Thyroid gland (tissue), 4 donors: ENCODE measurements around the gene ERC1. TPM values are rescaled to one million over a fixed set of nuclear protein-coding genes. Genes with fewer than 3 reads are reported as not detected.

ENCODE experiments used
- DNase-seq, 2 donors: peaks; one replicate each; pipeline ENCODE4 v3.0.0-alpha.2; 2019
- H3K27ac ChIP-seq, 3 donors: fragments of 200-600 bp; sonication (generic); 1 replicate in 2 of 3; 2 replicates in 1 of 3; pipeline ENCODE4 v1.5.1; 2016 to 2019; ENCODE audit warnings: mild to moderate bottlenecking in 1 of 3, moderate library complexity in 1 of 3
- H3K27me3 ChIP-seq: fragments of 200-600 bp; sonication (generic); one replicate; pipeline ENCODE4 v1.5.1; 2019
- H3K36me3 ChIP-seq, 2 donors: fragments of 200-600 bp; sonication (generic); one replicate each; pipeline ENCODE4 v1.5.1; 2016 to 2019
- H3K4me1 ChIP-seq, 2 donors: fragments of 200-600 bp; sonication (generic); one replicate each; pipeline ENCODE4 v1.5.1; 2017 to 2019
- H3K4me3 ChIP-seq, 3 donors: fragments of 200-600 bp; sonication (generic); replicated peaks in 1 of 3; 1 replicate in 2 of 3; 2 replicates in 1 of 3; pipeline ENCODE4 v1.5.1; 2016; ENCODE audit warnings: mild to moderate bottlenecking in 1 of 3
- H3K9me3 ChIP-seq: fragments of 200-600 bp; sonication (generic); one replicate; pipeline ENCODE4 v1.5.1; 2017
- POLR2A ChIP-seq, 2 donors: fragments of 450-650 bp; IDR thresholded peaks; one replicate each; pipeline ENCODE4 v1.6.1; 2017; ENCODE audit warnings: antibody characterized with exemption in 2 of 2, mild to moderate bottlenecking in 2 of 2, moderate library complexity in 1 of 2
- WGBS, 2 donors: methylation state at CpG; one replicate each; pipeline ENCODE4 v1.1.5; 2017; 5-methylcytosine and 5-hydroxymethylcytosine counted together
- intact Hi-C: fragments of 100-400 bp; cut with DNase I; formaldehyde crosslinking; loops from one replicate; pipeline ENCODE4 v1.15.1; 2023
- total RNA-seq, 4 donors: library from RNA; depleted of rRNA; stranded (reverse); fragments of >200 nt; gene quantifications; one replicate each; pipeline ENCODE4 v1.2.3, GENCODE V29; 2016
- TF ChIP-seq, protein P1 (sequence below), 6 experiments: fragments of 200-600 bp in 3 of 6; fragments of 450-650 bp in 3 of 6; sonication (generic) in 3 of 6; IDR thresholded peaks; one replicate each; pipeline ENCODE4 v1.5.1; 2016 to 2019; ENCODE audit warnings: antibody characterized with exemption in 6 of 6, mild to moderate bottlenecking in 2 of 6, inconsistent platforms in 1 of 6, moderate library complexity in 1 of 6

Gene ERC1
- total RNA-seq, 4 donors from 2014 or later, result 39.8 to 84.2 (median 75.8) TPM

DNA sequence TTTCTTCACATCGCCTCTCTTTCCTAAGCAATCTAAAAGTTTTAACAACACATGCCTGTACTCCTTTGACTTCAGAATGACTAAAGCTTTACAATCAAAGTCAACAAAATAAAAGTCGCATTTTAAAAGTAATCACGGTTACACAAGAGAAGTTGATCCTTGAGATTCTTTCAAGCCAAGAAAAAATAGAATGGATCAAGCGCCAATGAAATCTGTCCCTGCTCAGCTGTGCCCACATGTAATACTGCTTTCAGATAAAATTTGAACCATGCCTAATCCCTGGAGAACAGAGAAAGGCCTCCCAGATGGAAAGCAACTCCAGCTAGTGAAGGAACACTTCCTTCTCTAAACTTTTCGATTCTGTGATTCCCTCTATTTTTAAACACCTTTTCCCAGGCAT, 490.3 kb downstream of the ERC1 start:
- DNase-seq, result no peak
- intact Hi-C loops, result no loop called here
- Histone ChIP-seq H3K27ac (no peak overlapping the region), H3K4me3 (no peak overlapping the region), H3K4me1 (no peaks in the 10 kb centered on the region), H3K36me3 (no peaks in the 10 kb centered on the region), H3K27me3 (no peaks in the 10 kb centered on the region), H3K9me3 (no peaks in the 10 kb centered on the region)
- no peak for TF ChIP-seq POLR2A (IDR thresholded peaks at IDR 0.05)
- TF ChIP-seq, protein P1, sequence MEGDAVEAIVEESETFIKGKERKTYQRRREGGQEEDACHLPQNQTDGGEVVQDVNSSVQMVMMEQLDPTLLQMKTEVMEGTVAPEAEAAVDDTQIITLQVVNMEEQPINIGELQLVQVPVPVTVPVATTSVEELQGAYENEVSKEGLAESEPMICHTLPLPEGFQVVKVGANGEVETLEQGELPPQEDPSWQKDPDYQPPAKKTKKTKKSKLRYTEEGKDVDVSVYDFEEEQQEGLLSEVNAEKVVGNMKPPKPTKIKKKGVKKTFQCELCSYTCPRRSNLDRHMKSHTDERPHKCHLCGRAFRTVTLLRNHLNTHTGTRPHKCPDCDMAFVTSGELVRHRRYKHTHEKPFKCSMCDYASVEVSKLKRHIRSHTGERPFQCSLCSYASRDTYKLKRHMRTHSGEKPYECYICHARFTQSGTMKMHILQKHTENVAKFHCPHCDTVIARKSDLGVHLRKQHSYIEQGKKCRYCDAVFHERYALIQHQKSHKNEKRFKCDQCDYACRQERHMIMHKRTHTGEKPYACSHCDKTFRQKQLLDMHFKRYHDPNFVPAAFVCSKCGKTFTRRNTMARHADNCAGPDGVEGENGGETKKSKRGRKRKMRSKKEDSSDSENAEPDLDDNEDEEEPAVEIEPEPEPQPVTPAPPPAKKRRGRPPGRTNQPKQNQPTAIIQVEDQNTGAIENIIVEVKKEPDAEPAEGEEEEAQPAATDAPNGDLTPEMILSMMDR (IDR thresholded peaks at IDR 0.05), result no peak
- WGBS, 2 donors, result 62 to 71% methylated on average over 5 of the region's 5 CpGs

DNA sequence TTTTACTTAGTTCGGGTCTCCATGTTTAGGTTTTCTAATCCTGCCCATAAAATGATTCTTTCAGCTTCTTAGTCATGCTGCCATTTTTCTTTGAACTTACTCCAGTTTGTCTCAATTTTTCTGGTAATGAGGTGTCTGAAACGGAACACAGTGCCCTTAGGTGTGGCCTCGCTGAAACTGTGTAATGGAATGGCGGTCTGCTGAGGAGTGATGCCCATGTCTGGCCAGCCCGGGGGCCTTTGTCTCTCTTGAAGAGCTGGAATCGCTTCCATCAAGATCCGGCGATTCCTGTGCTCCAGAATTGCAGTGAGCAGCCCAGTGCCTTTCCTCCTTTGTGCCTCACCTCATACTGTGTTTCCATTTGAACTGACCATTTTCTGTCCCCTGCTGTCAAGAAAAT, 490.9 kb downstream of the ERC1 start:
- no peak for DNase-seq
- intact Hi-C loops, result no loop called here
- Histone ChIP-seq H3K27me3 (no peaks in the 10 kb centered on the region), H3K4me3 (no peak overlapping the region), H3K36me3 (no peaks in the 10 kb centered on the region), H3K9me3 (no peaks in the 10 kb centered on the region), H3K4me1 (no peaks in the 10 kb centered on the region), H3K27ac (no peak overlapping the region)
- 93 to 96% methylated on average over 8 of the region's 8 CpGs for WGBS, 2 donors
- TF ChIP-seq, protein P1 (IDR thresholded peaks at IDR 0.05), result no peak
- no peak for TF ChIP-seq POLR2A (IDR thresholded peaks at IDR 0.05)

DNA sequence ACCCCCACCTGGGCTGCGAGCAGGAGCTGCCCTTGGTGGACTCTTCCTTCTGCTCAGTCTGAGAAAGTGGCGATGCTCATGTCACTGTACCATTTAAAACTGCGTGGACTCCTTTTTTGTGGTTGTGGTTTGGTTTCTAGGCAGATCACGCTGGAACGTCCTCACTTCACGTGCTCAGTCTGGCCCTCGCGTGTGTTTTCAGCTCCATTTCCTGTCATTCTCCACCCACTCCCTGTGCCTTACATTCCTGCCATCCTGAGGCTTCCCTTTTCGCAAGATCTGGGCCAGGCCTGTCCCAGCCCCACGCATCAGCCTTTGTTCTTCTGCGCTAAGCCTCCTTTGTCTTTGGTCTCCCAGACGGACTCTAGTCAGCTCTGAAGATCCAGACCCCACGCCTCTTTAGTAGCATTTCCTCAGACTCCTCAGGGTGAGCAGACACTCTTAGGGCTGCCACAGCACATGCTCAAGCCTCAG, 497.9 kb downstream of the ERC1 start:
- no peaks in the 10 kb centered on the region for H3K4me1 ChIP-seq
- intact Hi-C loops, result no loop called here
- H3K4me3 ChIP-seq, result no peak overlapping the region
- no peak overlapping the region for H3K27ac ChIP-seq
- no peaks in the 10 kb centered on the region for H3K27me3 ChIP-seq
- H3K36me3 ChIP-seq, result peaks cover 11% of the 10 kb centered on the region in 2 donors
- no peaks in the 10 kb centered on the region for H3K9me3 ChIP-seq
- WGBS, 2 donors, result 76 to 82% methylated on average over 13 of the region's 13 CpGs
- TF ChIP-seq, protein P1 (IDR thresholded peaks at IDR 0.05), result no peak
- TF ChIP-seq POLR2A (IDR thresholded peaks at IDR 0.05), result no peak
- no peak for DNase-seq

DNA sequence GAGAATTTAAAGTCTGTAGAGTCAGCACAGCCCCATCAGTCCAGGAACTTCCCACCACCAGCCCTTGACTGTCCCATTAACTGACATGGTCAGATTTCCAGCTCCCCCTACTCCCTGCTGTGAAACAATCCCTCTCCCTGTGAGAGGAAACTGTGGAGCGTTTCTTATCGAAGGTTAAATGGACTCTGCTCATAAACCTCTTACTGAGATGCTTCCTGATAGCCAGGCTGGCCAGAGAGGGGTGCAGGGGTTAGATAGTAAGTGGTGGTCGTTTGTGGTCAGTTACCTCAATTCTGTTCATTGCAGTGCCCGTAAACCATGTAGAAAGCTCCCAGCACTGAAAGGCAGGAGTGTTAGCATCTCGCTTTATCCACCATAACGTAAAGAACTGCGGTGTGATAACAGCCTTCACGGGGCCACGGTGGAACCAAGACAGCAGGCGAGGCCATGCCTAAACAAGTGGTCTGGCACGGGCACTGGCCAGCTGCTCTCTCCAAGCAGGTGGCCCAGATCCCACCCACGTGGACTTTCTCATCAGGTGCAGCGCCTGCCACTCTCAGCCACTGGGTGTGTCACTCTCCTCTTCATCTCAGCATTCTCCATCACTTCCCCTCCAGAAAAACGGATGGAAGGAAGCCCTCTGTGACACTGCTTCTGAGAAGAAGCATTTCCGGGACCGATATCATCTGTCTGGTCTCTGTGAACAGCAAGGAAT, 501.1 kb downstream of the ERC1 start:
- Histone ChIP-seq H3K27ac (no peak overlapping the region), H3K9me3 (no peaks in the 10 kb centered on the region), H3K27me3 (no peaks in the 10 kb centered on the region), H3K4me1 (peaks cover 0 to 8% of the 10 kb centered on the region in 2 donors), H3K4me3 (no peak overlapping the region), H3K36me3 (peaks cover 11% of the 10 kb centered on the region in 2 donors)
- intact Hi-C loops, result no loop called here
- no peak for DNase-seq
- TF ChIP-seq, protein P1 (IDR thresholded peaks at IDR 0.05), result no peak
- no peak for TF ChIP-seq POLR2A (IDR thresholded peaks at IDR 0.05)
- 82 to 86% methylated on average over 16 of the region's 16 CpGs for WGBS, 2 donors

DNA sequence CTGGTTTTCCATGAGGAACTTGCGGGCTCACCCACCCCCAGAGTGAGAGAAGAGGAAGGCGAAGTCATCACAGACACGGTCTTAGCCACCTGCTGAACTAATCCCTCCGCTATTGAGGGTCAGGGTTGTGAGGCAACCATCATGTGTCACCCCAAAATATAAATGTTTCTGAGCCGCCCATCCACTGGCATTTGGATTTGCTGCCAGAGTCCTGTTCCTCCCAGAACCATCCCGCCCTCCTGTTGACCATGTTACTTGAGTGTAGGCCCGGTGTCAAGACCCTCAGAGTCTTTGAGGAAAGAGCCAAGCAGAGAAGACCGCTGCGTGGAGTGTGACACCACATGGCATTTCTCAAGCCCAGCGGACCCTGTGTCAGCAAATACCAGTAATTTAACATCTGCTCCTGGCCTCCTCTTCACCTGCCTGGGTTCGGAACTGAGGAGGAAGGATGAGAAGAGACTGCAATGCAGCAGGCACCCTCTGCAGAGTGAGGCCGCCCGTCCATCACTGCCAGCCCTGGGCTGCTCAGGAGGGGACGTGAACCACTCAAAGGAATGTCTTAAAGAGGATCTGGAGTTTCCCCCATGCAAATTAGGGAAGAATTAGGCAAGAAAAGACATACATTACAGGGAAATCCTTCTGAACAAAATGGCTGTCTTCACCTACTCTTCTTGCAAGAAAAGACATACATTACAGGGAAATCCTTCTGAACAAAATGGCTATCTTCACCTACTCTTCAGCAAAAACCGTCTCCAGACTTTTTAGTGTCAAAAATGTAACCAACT, 502.9 kb downstream of the ERC1 start:
- 97 to 98% methylated on average over 15 of the region's 15 CpGs for WGBS, 2 donors
- TF ChIP-seq POLR2A (IDR thresholded peaks at IDR 0.05), result no peak
- TF ChIP-seq, protein P1 (IDR thresholded peaks at IDR 0.05), result no peak
- intact Hi-C loops, result no loop called here

More for the DNA sequence above, 502.9 kb downstream of the ERC1 start:
- no peaks in the 10 kb centered on the region for H3K9me3 ChIP-seq
- peaks cover 11% of the 10 kb centered on the region in 2 donors for H3K36me3 ChIP-seq
- no peak for DNase-seq
- H3K27ac ChIP-seq, result no peak overlapping the region
- H3K4me1 ChIP-seq, result peaks cover 0 to 8% of the 10 kb centered on the region in 2 donors
- H3K4me3 ChIP-seq, result no peak overlapping the region
- H3K27me3 ChIP-seq, result no peaks in the 10 kb centered on the region
